HG03378 (cell line): ENCODE results near the gene SLC25A42.
A peak's percentile ranks its signal among the peaks of the same experiment; 100 is the strongest.
"Not testable (repeated sequence)": the region's sequence is repeated elsewhere in the genome, so short reads cannot be mapped to it uniquely, and the experiment has no call there.

Source experiments
- ATAC-seq: cut with Tn5 transposase; IDR thresholded peaks from one replicate; pipeline ENCODE4 v1.9.1; 2021; ENCODE audit warnings: mild to moderate bottlenecking, moderate library complexity; ENCODE audit not compliant: unreplicated experiment

Gene SLC25A42

GRCh38 chr19:19063183-19064097 is at the start of gene SLC25A42:
SLC25A42 (plus strand) TSS chr19:19063994; CDS start chr19:19096125, 32,131 bp downstream.
- peak; percentile 87 for ATAC-seq

- ATAC-seq: no peak
These were observed 42.7 kb upstream of the SLC25A42 start for GRCh38 chr19:19021115-19021514.

GRCh38 chr19:19022380-19022961 is 41.3 kb upstream of the SLC25A42 start:
- no peak for ATAC-seq

- not testable (repeated sequence) for ATAC-seq
These were observed 40.4 kb upstream of the SLC25A42 start for GRCh38 chr19:19023376-19023775.

- ATAC-seq: no peak
These were observed 37.9 kb upstream of the SLC25A42 start for GRCh38 chr19:19025861-19026260.

- ATAC-seq: no peak
These were observed 37.4 kb upstream of the SLC25A42 start for GRCh38 chr19:19026299-19026971.

GRCh38 chr19:19027228-19027627 is 36.6 kb upstream of the SLC25A42 start:
- ATAC-seq: no peak

- no peak for ATAC-seq
These were observed 35.3 kb upstream of the SLC25A42 start for GRCh38 chr19:19028526-19028925.

GRCh38 chr19:19031891-19032290 is 31.9 kb upstream of the SLC25A42 start:
- no peak for ATAC-seq

- ATAC-seq: no peak
These were observed 31.2 kb upstream of the SLC25A42 start for GRCh38 chr19:19032420-19033175.

GRCh38 chr19:19033176-19033425 is 30.7 kb upstream of the SLC25A42 start:
- peak; percentile 19 for ATAC-seq

GRCh38 chr19:19033426-19034203 is 30.2 kb upstream of the SLC25A42 start, which contains the start of the genes ARMC6 and SUGP2:
ARMC6 (plus strand) TSS chr19:19033603; CDS start chr19:19034210, 607 bp downstream.
SUGP2 (minus strand) TSS chr19:19033517; CDS start chr19:19031071, 2,446 bp downstream.
- ATAC-seq: peak; percentile 56

- ATAC-seq: peak; percentile 47
These were observed 29.6 kb upstream of the SLC25A42 start for GRCh38 chr19:19034204-19034624.

GRCh38 chr19:19039901-19040300 is 23.9 kb upstream of the SLC25A42 start:
- ATAC-seq: no peak

GRCh38 chr19:19040417-19040816 is 23.4 kb upstream of the SLC25A42 start:
- ATAC-seq: no peak

- ATAC-seq: no peak
These were observed 21.0 kb upstream of the SLC25A42 start for GRCh38 chr19:19042732-19043280.

GRCh38 chr19:19043481-19043880 is 20.3 kb upstream of the SLC25A42 start:
- no peak for ATAC-seq

GRCh38 chr19:19043881-19044280 is 19.9 kb upstream of the SLC25A42 start:
- no peak for ATAC-seq

- ATAC-seq: no peak
These were observed 14.4 kb upstream of the SLC25A42 start for GRCh38 chr19:19049406-19049805.

- no peak for ATAC-seq
These were observed 13.7 kb upstream of the SLC25A42 start for GRCh38 chr19:19050104-19050503.
